ENCODE measurements around the gene NACAD. TPM values are rescaled to one million over a fixed set of nuclear protein-coding genes. Genes with fewer than 3 reads are reported as not detected.
A peak's percentile ranks its signal among the peaks of the same experiment; 100 is the strongest.

Gene NACAD
- polyA plus RNA-seq, 1 experiment, result 0.64 TPM

- no peak for DNase-seq (ENCODE audit: low read depth, low spot score)
- H3K27ac ChIP-seq (ENCODE audit: low read depth, low read length), result no peak overlapping the region
These were observed 54.9 kb downstream of the NACAD start for GRCh38 chr7:45033931-45034290.

GRCh38 chr7:45033261-45033930, 55.4 kb downstream of the NACAD start:
- TF ChIP-seq, protein P1, sequence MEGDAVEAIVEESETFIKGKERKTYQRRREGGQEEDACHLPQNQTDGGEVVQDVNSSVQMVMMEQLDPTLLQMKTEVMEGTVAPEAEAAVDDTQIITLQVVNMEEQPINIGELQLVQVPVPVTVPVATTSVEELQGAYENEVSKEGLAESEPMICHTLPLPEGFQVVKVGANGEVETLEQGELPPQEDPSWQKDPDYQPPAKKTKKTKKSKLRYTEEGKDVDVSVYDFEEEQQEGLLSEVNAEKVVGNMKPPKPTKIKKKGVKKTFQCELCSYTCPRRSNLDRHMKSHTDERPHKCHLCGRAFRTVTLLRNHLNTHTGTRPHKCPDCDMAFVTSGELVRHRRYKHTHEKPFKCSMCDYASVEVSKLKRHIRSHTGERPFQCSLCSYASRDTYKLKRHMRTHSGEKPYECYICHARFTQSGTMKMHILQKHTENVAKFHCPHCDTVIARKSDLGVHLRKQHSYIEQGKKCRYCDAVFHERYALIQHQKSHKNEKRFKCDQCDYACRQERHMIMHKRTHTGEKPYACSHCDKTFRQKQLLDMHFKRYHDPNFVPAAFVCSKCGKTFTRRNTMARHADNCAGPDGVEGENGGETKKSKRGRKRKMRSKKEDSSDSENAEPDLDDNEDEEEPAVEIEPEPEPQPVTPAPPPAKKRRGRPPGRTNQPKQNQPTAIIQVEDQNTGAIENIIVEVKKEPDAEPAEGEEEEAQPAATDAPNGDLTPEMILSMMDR (IDR thresholded peaks at IDR 0.05; ENCODE audit: low read depth, low read length), result no peak
- no peaks in the 10 kb centered on the region; the same call in 1 of the 2 replicates for H3K9me3 ChIP-seq (ENCODE audit: control insufficient read depth, insufficient read depth, low read length)
- no peak for DNase-seq (ENCODE audit: low read depth, low spot score)
- ChIA-PET CTCF (no interaction called here), POLR2A (no interaction called here)
- no peak overlapping the region for H3K27ac ChIP-seq (ENCODE audit: low read depth, low read length)
- no peak overlapping the region for H3K4me3 ChIP-seq (ENCODE audit: low read depth, low read length)
- H3K27me3 ChIP-seq (ENCODE audit: control insufficient read depth, insufficient read depth, low read length), result no peaks in the 10 kb centered on the region

More at GRCh38 chr7:45033931-45034290, 54.9 kb downstream of the NACAD start:
- Histone ChIP-seq H3K27me3 (ENCODE audit: control insufficient read depth, insufficient read depth, low read length) (no peaks in the 10 kb centered on the region), H3K4me3 (ENCODE audit: low read depth, low read length) (no peak overlapping the region), H3K9me3 (ENCODE audit: control insufficient read depth, insufficient read depth, low read length) (no peaks in the 10 kb centered on the region; the same call in 1 of the 2 replicates)
- ChIA-PET CTCF (no interaction called here), POLR2A (interaction anchor here (0.7 kb wide), 1 partner anchor 32 kb away, joined by 3 read pairs; no protein-coding TSS in a partner anchor)
- TF ChIP-seq, protein P1 (IDR thresholded peaks at IDR 0.05; ENCODE audit: low read depth, low read length), result no peak

DNA sequence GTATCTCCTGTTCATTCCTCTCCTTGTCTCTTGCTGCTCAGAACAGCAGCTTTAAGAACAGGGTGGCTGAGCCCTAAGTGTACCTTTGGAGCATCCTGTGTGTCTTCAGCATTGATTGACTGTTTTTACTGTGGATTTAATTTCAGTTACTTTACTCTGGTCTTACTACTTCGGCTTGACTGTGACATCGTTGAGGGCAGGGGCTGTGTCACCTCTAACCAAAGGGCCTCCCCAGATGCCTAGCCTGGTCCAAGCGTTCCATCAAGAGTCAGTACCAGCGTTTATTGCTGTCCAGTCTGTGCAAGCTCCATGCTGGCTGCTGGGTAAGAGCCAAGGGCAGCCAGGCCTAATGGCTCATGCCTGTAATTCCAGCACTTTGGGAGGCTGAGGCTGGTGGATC, 56.3 kb downstream of the NACAD start:
- CTCF ChIA-PET, result no interaction called here

DNA sequence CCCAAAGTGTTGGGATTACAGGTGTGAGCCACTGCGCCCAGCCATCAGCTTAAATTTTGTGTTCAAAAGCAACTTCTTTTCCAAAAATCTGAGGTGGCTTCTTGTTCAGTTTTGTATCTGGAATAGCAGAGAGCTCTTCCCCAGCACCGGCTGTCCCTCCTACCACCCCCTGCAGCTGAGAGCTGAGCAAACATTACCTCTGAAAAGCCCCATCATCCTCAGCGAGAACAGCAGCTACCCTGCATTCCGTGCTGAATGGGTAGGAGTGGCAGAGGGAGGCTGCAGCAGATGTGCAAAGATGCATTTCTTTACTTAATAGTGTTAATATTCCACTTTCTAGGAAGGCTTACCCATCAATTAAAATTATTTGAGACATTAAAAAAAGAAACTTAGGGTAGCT, 56.9 kb downstream of the NACAD start:
- ChIA-PET CTCF (no interaction called here), POLR2A (interaction anchor here (0.6 kb wide), 1 partner anchor 183 kb away, joined by 4 read pairs; no protein-coding TSS in a partner anchor)
- TF ChIP-seq, protein P1 (IDR thresholded peaks at IDR 0.05; ENCODE audit: low read depth, low read length), result no peak
- Histone ChIP-seq H3K27ac (ENCODE audit: low read depth, low read length) (no peak overlapping the region), H3K27me3 (ENCODE audit: control insufficient read depth, insufficient read depth, low read length) (no peaks in the 10 kb centered on the region), H3K4me3 (ENCODE audit: low read depth, low read length) (no peak overlapping the region), H3K9me3 (ENCODE audit: control insufficient read depth, insufficient read depth, low read length) (no peaks in the 10 kb centered on the region)
- DNase-seq (ENCODE audit: low read depth, low spot score), result no peak

More for the DNA sequence above, 56.3 kb downstream of the NACAD start:
- Histone ChIP-seq H3K27me3 (ENCODE audit: control insufficient read depth, insufficient read depth, low read length) (no peaks in the 10 kb centered on the region), H3K27ac (ENCODE audit: low read depth, low read length) (no peak overlapping the region), H3K9me3 (ENCODE audit: control insufficient read depth, insufficient read depth, low read length) (no peaks in the 10 kb centered on the region), H3K4me3 (ENCODE audit: low read depth, low read length) (no peak overlapping the region)
- DNase-seq (ENCODE audit: low read depth, low spot score), result no peak
- TF ChIP-seq, protein P1 (IDR thresholded peaks at IDR 0.05; ENCODE audit: low read depth, low read length), result no peak
- POLR2A ChIA-PET, result no interaction called here

Small RNA genes within 50 kb of the gene (small RNA-seq; reads per million reads assigned to genes)
- gene SNORA5A (ENCODE audit: insufficient read length, low read depth), result 16.9 reads per million, percentile 78 among the genes with 10 or more reads in this experiment
- not detected for gene SNORA5B (ENCODE audit: insufficient read length, low read depth)
- gene SNORA5C (ENCODE audit: insufficient read length, low read depth), result 29.3 reads per million, percentile 82 among the genes with 10 or more reads in this experiment

Other genes with a start within 250 kb of the NACAD start
- gene H2AZ2, start 240.9 kb downstream of the NACAD start, polyA plus RNA-seq (2011; rRNA removed), result 141 and 164 TPM in 2 replicates
- 7.6 TPM in 2 replicates for gene PURB, start 203.4 kb downstream of the NACAD start, polyA plus RNA-seq (2011; rRNA removed)
- not detected in 2 replicates for gene MYO1G, start 110.0 kb downstream of the NACAD start, polyA plus RNA-seq (2011; rRNA removed)
- gene CCM2, start 88.8 kb downstream of the NACAD start, polyA plus RNA-seq (2011; rRNA removed), result 24.7 and 40.6 TPM in 2 replicates
- 38.8 and 47.9 TPM in 2 replicates for gene TBRG4, start 22.7 kb upstream of the NACAD start, polyA plus RNA-seq (2011; rRNA removed)
- not detected in 2 replicates for gene RAMP3, start 68.8 kb upstream of the NACAD start, polyA plus RNA-seq (2011; rRNA removed)